WTC11 (cell line): ENCODE results near the gene SETD2. TPM values are rescaled to one million over a fixed set of nuclear protein-coding genes. Genes with fewer than 3 reads are reported as not detected.
"Not testable (repeated sequence)": the region's sequence is repeated elsewhere in the genome, so short reads cannot be mapped to it uniquely, and the experiment has no call there.

Experiments used
- ATAC-seq: fragments of 200-7000 bp; cut with Tn5 transposase; 2 replicates; pipeline ENCODE4 v1.10.0; 2021; ENCODE audit warnings: mild to moderate bottlenecking, moderate library complexity
- CTCF ChIA-PET: fragments of 300-600 bp; sonication (Branson Sonifier 250); formaldehyde crosslinking; loops from one replicate; lab custom pipeline; 2021; ENCODE audit warnings: antibody characterized with exemption; lab: Charles Lee
- POLR2A ChIA-PET: fragments of 350-600 bp; sonication (Branson Sonifier 250); formaldehyde crosslinking; loops from one replicate; lab custom pipeline; 2021; ENCODE audit warnings: antibody characterized with exemption; lab: Charles Lee
- DNase-seq: peaks from one replicate; pipeline ENCODE4 v3.0.0; 2021; ENCODE audit warnings: low spot score
- H3K27ac Mint-ChIP-seq: 2 replicates; pipeline ENCODE4 v1.8.0; 2021; ENCODE audit warnings: mixed read lengths
- H3K27me3 Mint-ChIP-seq: 2 replicates; pipeline ENCODE4 v1.8.0; 2021; ENCODE audit warnings: low read depth, mild to moderate bottlenecking, moderate library complexity, mixed read lengths
- H3K36me3 Mint-ChIP-seq: 2 replicates; pipeline ENCODE4 v1.8.0; 2021; ENCODE audit warnings: mixed read lengths
- H3K4me1 Mint-ChIP-seq: 2 replicates; pipeline ENCODE4 v1.8.0; 2022; ENCODE audit warnings: mixed read lengths
- H3K4me3 Mint-ChIP-seq: 2 replicates; pipeline ENCODE4 v1.8.0; 2021; ENCODE audit warnings: mild to moderate bottlenecking, moderate library complexity, mixed read lengths
- H3K9me3 Mint-ChIP-seq: 2 replicates; pipeline ENCODE4 v1.8.0; 2021; ENCODE audit warnings: mixed read lengths
- AR ChIP-seq: fragments of 250-450 bp; sonication (Bioruptor Pico); IDR thresholded peaks from 2 replicates; pipeline ENCODE4 v1.9.0; 2021; ENCODE audit warnings: mild to moderate bottlenecking
- ATF2 ChIP-seq: sonication (generic); formaldehyde crosslinking; IDR thresholded peaks from 2 replicates; pipeline ENCODE4 v1.8.1; 2022; ENCODE audit warnings: low read depth, missing genetic modification reagents, borderline replicate concordance
- CDX4 ChIP-seq: fragments of 250-450 bp; sonication (Bioruptor Pico); IDR thresholded peaks from 2 replicates; pipeline ENCODE4 v1.9.0; 2021; ENCODE audit warnings: moderate library complexity, mild to moderate bottlenecking, inconsistent platforms, borderline replicate concordance
- CREB1 ChIP-seq: sonication (generic); formaldehyde crosslinking; IDR thresholded peaks from 2 replicates; pipeline ENCODE4 v1.8.0; 2023; ENCODE audit warnings: mild to moderate bottlenecking, missing genetic modification reagents
- CREM ChIP-seq: sonication (generic); formaldehyde crosslinking; IDR thresholded peaks from 2 replicates; pipeline ENCODE4 v1.8.1; 2022; ENCODE audit warnings: mild to moderate bottlenecking, missing genetic modification reagents, moderate library complexity
- CTCF ChIP-seq: fragments of 200-600 bp; IDR thresholded peaks from 2 replicates; pipeline ENCODE4 v1.8.0; 2022; ENCODE audit warnings: antibody characterized with exemption
- GTF2I ChIP-seq: fragments of 250-450 bp; sonication (Bioruptor Pico); conservative IDR thresholded peaks from 2 replicates; pipeline ENCODE4 v1.4.0; 2021; ENCODE audit warnings: mild to moderate bottlenecking
- JUN ChIP-seq: sonication (generic); formaldehyde crosslinking; IDR thresholded peaks from 2 replicates; pipeline ENCODE4 v1.8.0; 2023; ENCODE audit warnings: mild to moderate bottlenecking, missing genetic modification reagents
- MAX ChIP-seq: sonication (generic); formaldehyde crosslinking; IDR thresholded peaks from 2 replicates; pipeline ENCODE4 v1.8.0; 2022; ENCODE audit warnings: mild to moderate bottlenecking, missing genetic modification reagents
- NFE2L1 ChIP-seq: sonication (generic); formaldehyde crosslinking; IDR thresholded peaks from 2 replicates; pipeline ENCODE4 v1.8.1; 2023; ENCODE audit warnings: missing genetic modification reagents
- NR1H2 ChIP-seq: sonication (generic); formaldehyde crosslinking; IDR thresholded peaks from 2 replicates; pipeline ENCODE4 v1.9.0; 2021; ENCODE audit warnings: mild to moderate bottlenecking, moderate library complexity, missing genetic modification reagents
- PRRX2 ChIP-seq: fragments of 250-450 bp; sonication (Bioruptor Pico); IDR thresholded peaks from 2 replicates; pipeline ENCODE4 v1.8.0; 2021; ENCODE audit warnings: mild to moderate bottlenecking
- SMAD4 ChIP-seq: sonication (generic); formaldehyde crosslinking; IDR thresholded peaks from 2 replicates; pipeline ENCODE4 v1.8.0; 2022; ENCODE audit warnings: mild to moderate bottlenecking, missing genetic modification reagents
- TCF7 ChIP-seq: sonication (generic); formaldehyde crosslinking; IDR thresholded peaks from 2 replicates; pipeline ENCODE4 v1.8.0; 2022; ENCODE audit warnings: mild to moderate bottlenecking, low read depth, missing genetic modification reagents, moderate library complexity
- TEAD4 ChIP-seq: sonication (generic); formaldehyde crosslinking; IDR thresholded peaks from 2 replicates; pipeline ENCODE4 v1.8.0; 2022; ENCODE audit warnings: mild to moderate bottlenecking, missing genetic modification reagents
- USF2 ChIP-seq: sonication (generic); formaldehyde crosslinking; IDR thresholded peaks from 2 replicates; pipeline ENCODE4 v1.8.1; 2023; ENCODE audit warnings: mild to moderate bottlenecking, missing genetic modification reagents, moderate library complexity
- ZNF232 ChIP-seq: sonication (generic); formaldehyde crosslinking; IDR thresholded peaks from 2 replicates; pipeline ENCODE4 v1.8.0; 2022; ENCODE audit warnings: mild to moderate bottlenecking, missing genetic modification reagents
- ZNF281 ChIP-seq: sonication (generic); formaldehyde crosslinking; IDR thresholded peaks from 2 replicates; pipeline ENCODE4 v1.8.0; 2023; ENCODE audit warnings: mild to moderate bottlenecking, missing genetic modification reagents
- ZNF423 ChIP-seq: fragments of 250-450 bp; sonication (Bioruptor Pico); IDR thresholded peaks from 2 replicates; pipeline ENCODE4 v2.1.2; 2022; ENCODE audit warnings: mild to moderate bottlenecking, moderate library complexity
- total RNA-seq: library from RNA; stranded (reverse); gene quantifications from 3 replicates; pipeline ENCODE4 v1.2.3, GENCODE V29; 2021
- TF ChIP-seq, protein P1 (sequence below): sonication (generic); formaldehyde crosslinking; IDR thresholded peaks from 2 replicates; pipeline ENCODE4 v1.8.1; 2023; ENCODE audit warnings: mild to moderate bottlenecking, missing genetic modification reagents

SETD2 gene
- total RNA-seq, 1 experiment from 2014 or later: 39.8 TPM

DNA sequence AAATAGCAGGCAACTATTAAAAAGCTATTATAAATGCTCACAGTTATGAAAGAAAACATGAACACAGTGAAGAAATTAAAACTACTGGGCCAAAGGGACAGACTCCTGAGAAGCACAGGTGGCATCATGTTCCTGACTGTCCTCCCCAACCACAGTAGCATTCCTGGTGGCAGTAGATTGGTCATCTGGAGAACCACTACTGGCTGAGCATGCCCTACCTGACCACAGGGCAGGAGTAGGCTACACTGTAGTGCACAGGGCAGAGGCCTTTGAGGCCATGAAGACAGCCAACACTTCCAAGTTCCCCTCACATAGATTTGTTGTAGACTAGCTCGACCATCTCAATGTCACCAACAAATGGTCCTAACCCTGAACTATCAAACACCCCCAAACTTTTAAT is 135.2 kb downstream of the SETD2 start:
- TF ChIP-seq TCF7 (no peak), SMAD4 (CRISPR knock-in tag) (no peak), AR (CRISPR knock-in tag) (no peak), ZNF281 (CRISPR knock-in tag) (no peak), NR1H2 (CRISPR knock-in tag) (no peak), CDX4 (CRISPR knock-in tag) (no peak)
- TF ChIP-seq, all 79 proteins: peak for 0
- CTCF ChIA-PET: interaction anchor here (0.6 kb wide), 1 partner anchor 393 kb away, joined by 3 read pairs; no protein-coding TSS in a partner anchor
- H3K27ac Mint-ChIP-seq: no peak overlapping the region
- ATAC-seq (no peak), DNase-seq (no peak)
- no peak overlapping the region for H3K4me3 Mint-ChIP-seq
- no peaks in the 10 kb centered on the region for H3K27me3 Mint-ChIP-seq
- peaks cover 7% of the 10 kb centered on the region for H3K36me3 Mint-ChIP-seq
- POLR2A ChIA-PET: interaction anchor here (0.8 kb wide), 1 partner anchor 86 kb away, joined by 3 read pairs; no protein-coding TSS in a partner anchor
- no peaks in the 10 kb centered on the region for H3K9me3 Mint-ChIP-seq
- peaks cover 8% of the 10 kb centered on the region for H3K4me1 Mint-ChIP-seq

- TF ChIP-seq PRRX2 (CRISPR knock-in tag) (no peak), JUN (CRISPR knock-in tag) (no peak), ZNF232 (CRISPR knock-in tag) (no peak), ZNF423 (no peak), ATF2 (CRISPR knock-in tag) (no peak), MAX (CRISPR knock-in tag) (no peak), CREM (CRISPR knock-in tag) (no peak), GTF2I (CRISPR knock-in tag) (no peak), TEAD4 (CRISPR knock-in tag) (no peak), USF2 (CRISPR knock-in tag) (no peak), CTCF (no peak), CREB1 (CRISPR knock-in tag) (no peak), NFE2L1 (CRISPR knock-in tag) (no peak)
- TF ChIP-seq, protein P1, sequence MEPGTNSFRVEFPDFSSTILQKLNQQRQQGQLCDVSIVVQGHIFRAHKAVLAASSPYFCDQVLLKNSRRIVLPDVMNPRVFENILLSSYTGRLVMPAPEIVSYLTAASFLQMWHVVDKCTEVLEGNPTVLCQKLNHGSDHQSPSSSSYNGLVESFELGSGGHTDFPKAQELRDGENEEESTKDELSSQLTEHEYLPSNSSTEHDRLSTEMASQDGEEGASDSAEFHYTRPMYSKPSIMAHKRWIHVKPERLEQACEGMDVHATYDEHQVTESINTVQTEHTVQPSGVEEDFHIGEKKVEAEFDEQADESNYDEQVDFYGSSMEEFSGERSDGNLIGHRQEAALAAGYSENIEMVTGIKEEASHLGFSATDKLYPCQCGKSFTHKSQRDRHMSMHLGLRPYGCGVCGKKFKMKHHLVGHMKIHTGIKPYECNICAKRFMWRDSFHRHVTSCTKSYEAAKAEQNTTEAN: no peak
- Mint-ChIP-seq H3K27ac (no peak overlapping the region), H3K4me1 (peaks cover 8% of the 10 kb centered on the region), H3K36me3 (peaks cover 7% of the 10 kb centered on the region), H3K9me3 (no peaks in the 10 kb centered on the region), H3K4me3 (no peak overlapping the region), H3K27me3 (no peaks in the 10 kb centered on the region)
- POLR2A ChIA-PET: interaction anchor here (0.6 to 0.9 kb wide), 2 partner anchors 78 to 296 kb away, joined by 3 to 6 read pairs; no protein-coding TSS in a partner anchor
- CTCF ChIA-PET: no interaction called here
- DNase-seq: no peak
- ATAC-seq: no peak
Observed at GRCh38 chr3:47028146-47028545, 135.8 kb downstream of the SETD2 start.

GRCh38 chr3:47026432-47026831 is 137.5 kb downstream of the SETD2 start:
- H3K4me3 Mint-ChIP-seq, H3K27me3 Mint-ChIP-seq, CTCF ChIA-PET, DNase-seq, H3K4me1 Mint-ChIP-seq, H3K27ac Mint-ChIP-seq, ATAC-seq, H3K9me3 Mint-ChIP-seq, H3K36me3 Mint-ChIP-seq, POLR2A ChIA-PET: not testable (repeated sequence)
